ENCODE measurements around the gene PKP1. TPM values are rescaled to one million over a fixed set of nuclear protein-coding genes. Genes with fewer than 3 reads are reported as not detected.
"Not testable (repeated sequence)": the region's sequence is repeated elsewhere in the genome, so short reads cannot be mapped to it uniquely, and the experiment has no call there.

PKP1 gene
- total RNA-seq, 1 experiment from 2014 or later = not detected

- H3K27me3 ChIP-seq, DNase-seq, H3K4me3 ChIP-seq, H3K36me3 ChIP-seq, H3K9me3 ChIP-seq: not testable (repeated sequence)
Observed at GRCh38 chr1:201258132-201258531, 25.2 kb upstream of the PKP1 start.

- no peak overlapping the region for H3K4me3 ChIP-seq
- H3K36me3 ChIP-seq = no peaks in the 10 kb centered on the region
- no peaks in the 10 kb centered on the region for H3K27me3 ChIP-seq
- H3K9me3 ChIP-seq = no peaks in the 10 kb centered on the region
- no peak for DNase-seq
Observed at GRCh38 chr1:201258763-201259230, 24.5 kb upstream of the PKP1 start.

- DNase-seq = peak; percentile 73
- Histone ChIP-seq H3K27me3 (no peaks in the 10 kb centered on the region), H3K4me3 (no peak overlapping the region), H3K36me3 (no peaks in the 10 kb centered on the region), H3K9me3 (no peaks in the 10 kb centered on the region)
Observed at GRCh38 chr1:201259476-201260235, 23.6 kb upstream of the PKP1 start.

- Histone ChIP-seq H3K27me3 (no peaks in the 10 kb centered on the region), H3K4me3 (no peak overlapping the region), H3K36me3 (no peaks in the 10 kb centered on the region), H3K9me3 (no peaks in the 10 kb centered on the region)
- no peak for DNase-seq
Observed at GRCh38 chr1:201260236-201260590, 23.1 kb upstream of the PKP1 start.

GRCh38 chr1:201260648-201261311 lies 22.5 kb upstream of the PKP1 start:
- Histone ChIP-seq H3K9me3 (no peaks in the 10 kb centered on the region), H3K36me3 (no peaks in the 10 kb centered on the region), H3K4me3 (no peak overlapping the region), H3K27me3 (no peaks in the 10 kb centered on the region)
- peak; percentile 78 for DNase-seq

DNA sequence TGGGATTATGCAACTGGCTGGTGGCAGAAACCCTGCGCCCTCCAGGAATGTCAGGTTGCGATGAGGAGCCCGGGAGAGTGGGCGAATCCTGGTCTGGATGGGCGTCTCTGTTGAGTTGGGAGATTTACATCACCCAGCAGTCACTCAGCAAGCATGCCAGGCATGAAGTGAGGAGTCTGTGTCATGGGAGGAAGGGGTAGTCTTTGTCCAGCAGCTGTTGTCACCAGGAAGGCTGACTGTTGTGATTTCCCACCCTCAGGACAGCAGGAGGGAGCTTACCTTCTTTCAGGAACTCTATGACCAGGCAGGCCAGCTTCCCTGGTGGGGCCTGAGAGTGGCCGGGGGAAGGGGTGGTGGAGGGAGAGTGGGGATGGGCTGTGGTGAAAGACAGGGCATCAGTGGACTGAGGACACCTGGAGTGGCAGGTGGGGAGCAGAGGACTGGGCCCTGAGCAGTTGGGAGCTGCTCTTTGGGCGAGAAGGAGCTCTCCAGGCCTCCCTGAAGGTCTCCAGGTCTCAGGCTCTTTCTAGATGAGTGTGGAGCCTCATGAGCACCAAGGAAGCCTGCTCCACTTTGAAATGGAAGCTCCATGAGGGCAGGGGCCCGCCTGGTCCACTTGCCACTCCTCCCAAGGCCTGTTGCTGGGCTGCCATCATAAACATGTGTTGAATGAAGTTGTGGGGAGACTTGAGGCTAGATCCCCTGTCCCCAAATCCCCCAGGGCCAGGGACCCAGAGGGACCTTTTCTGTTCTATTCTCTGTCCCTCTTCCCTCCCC lies 21.3 kb upstream of the PKP1 start:
- peak; percentile 27 for DNase-seq
- Histone ChIP-seq H3K4me3 (no peak overlapping the region), H3K9me3 (no peaks in the 10 kb centered on the region)

GRCh38 chr1:201262963-201263608 lies 20.2 kb upstream of the PKP1 start:
- no peak for DNase-seq
- Histone ChIP-seq H3K36me3 (no peaks in the 10 kb centered on the region), H3K9me3 (no peaks in the 10 kb centered on the region), H3K27me3 (no peaks in the 10 kb centered on the region), H3K4me3 (no peak overlapping the region)

More for the DNA sequence above, 21.3 kb upstream of the PKP1 start:
- Histone ChIP-seq H3K36me3 (no peaks in the 10 kb centered on the region), H3K27me3 (no peaks in the 10 kb centered on the region)

GRCh38 chr1:201264072-201264471 lies 19.2 kb upstream of the PKP1 start:
- no peak for DNase-seq
- no peaks in the 10 kb centered on the region for H3K36me3 ChIP-seq
- H3K4me3 ChIP-seq = no peak overlapping the region
- no peaks in the 10 kb centered on the region for H3K27me3 ChIP-seq
- H3K9me3 ChIP-seq = no peaks in the 10 kb centered on the region

- Histone ChIP-seq H3K27me3 (no peaks in the 10 kb centered on the region), H3K36me3 (no peaks in the 10 kb centered on the region), H3K4me3 (no peak overlapping the region), H3K9me3 (no peaks in the 10 kb centered on the region)
- DNase-seq = no peak
Observed at GRCh38 chr1:201264554-201264953, 18.8 kb upstream of the PKP1 start.

GRCh38 chr1:201265756-201266155 lies 17.6 kb upstream of the PKP1 start:
- no peaks in the 10 kb centered on the region for H3K36me3 ChIP-seq
- no peaks in the 10 kb centered on the region for H3K9me3 ChIP-seq
- no peaks in the 10 kb centered on the region for H3K27me3 ChIP-seq
- no peak overlapping the region for H3K4me3 ChIP-seq
- no peak for DNase-seq

DNA sequence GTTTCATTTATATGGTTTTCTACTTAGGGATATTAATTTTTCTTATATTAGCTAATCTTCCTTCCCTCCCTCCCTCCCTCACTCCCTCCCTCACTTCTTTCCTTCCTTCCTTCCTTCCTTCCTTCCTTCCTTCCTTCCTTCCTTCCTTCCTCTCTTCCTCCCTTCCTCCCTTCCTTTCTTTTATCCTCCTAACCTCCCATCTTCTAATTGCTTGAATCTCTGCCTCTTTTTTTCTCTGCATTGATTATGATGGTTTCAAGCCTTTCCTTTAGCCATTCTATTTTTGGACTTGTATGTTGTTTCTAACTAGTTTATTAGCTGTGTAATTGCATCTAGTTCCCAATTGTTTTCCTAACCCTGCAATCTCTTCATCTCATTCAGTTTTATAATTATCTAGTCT lies 17.0 kb upstream of the PKP1 start:
- Histone ChIP-seq H3K27me3 (no peaks in the 10 kb centered on the region), H3K36me3 (no peaks in the 10 kb centered on the region), H3K4me3 (no peak overlapping the region), H3K9me3 (no peaks in the 10 kb centered on the region)
- no peak for DNase-seq

GRCh38 chr1:201266774-201267173 lies 16.5 kb upstream of the PKP1 start:
- no peaks in the 10 kb centered on the region for H3K9me3 ChIP-seq
- peak; percentile 67 for DNase-seq
- H3K4me3 ChIP-seq = no peak overlapping the region
- no peaks in the 10 kb centered on the region for H3K36me3 ChIP-seq
- no peaks in the 10 kb centered on the region for H3K27me3 ChIP-seq

- H3K4me3 ChIP-seq = no peak overlapping the region
- no peak for DNase-seq
- no peaks in the 10 kb centered on the region for H3K36me3 ChIP-seq
- no peaks in the 10 kb centered on the region for H3K9me3 ChIP-seq
- no peaks in the 10 kb centered on the region for H3K27me3 ChIP-seq
Observed at GRCh38 chr1:201267481-201268229, 15.7 kb upstream of the PKP1 start.

- Histone ChIP-seq H3K36me3 (no peaks in the 10 kb centered on the region), H3K9me3 (no peaks in the 10 kb centered on the region), H3K27me3 (no peaks in the 10 kb centered on the region), H3K4me3 (no peak overlapping the region)
- peak; percentile 87 for DNase-seq
Observed at GRCh38 chr1:201268604-201269151, 14.6 kb upstream of the PKP1 start.

- no peaks in the 10 kb centered on the region for H3K36me3 ChIP-seq
- no peak for DNase-seq
- H3K9me3 ChIP-seq = no peaks in the 10 kb centered on the region
- H3K27me3 ChIP-seq = no peaks in the 10 kb centered on the region
- H3K4me3 ChIP-seq = no peak overlapping the region
Observed at GRCh38 chr1:201269281-201269680, 14.0 kb upstream of the PKP1 start.

- Histone ChIP-seq H3K27me3 (no peaks in the 10 kb centered on the region), H3K9me3 (no peaks in the 10 kb centered on the region), H3K36me3 (no peaks in the 10 kb centered on the region), H3K4me3 (no peak overlapping the region)
- no peak for DNase-seq
Observed at GRCh38 chr1:201269900-201270410, 13.4 kb upstream of the PKP1 start.

All from MG63 (cell line).